Bronchial epithelial cell (primary cell): ENCODE results near the gene HPF1. TPM values are rescaled to one million over a fixed set of nuclear protein-coding genes. Genes with fewer than 3 reads are reported as not detected.
A peak's percentile ranks its signal among the peaks of the same experiment; 100 is the strongest.

Source experiments
- DNase-seq: peaks from one replicate; pipeline ENCODE4 v3.0.0-alpha.2; 2010; ENCODE audit warnings: low read depth
- FAIRE-seq: peaks from 2 replicates; lab custom pipeline; 2011; peaks lifted over from hg19 to GRCh38; lab: Jason Lieb, UNC
- H3K27me3 ChIP-seq: 2 replicates; pipeline ENCODE4 v1.5.1; 2011; ENCODE audit warnings: low read length; ENCODE audit not compliant: control insufficient read depth, insufficient read depth
- H3K36me3 ChIP-seq: 2 replicates; pipeline ENCODE4 v1.5.1; 2011; ENCODE audit warnings: low read length; ENCODE audit not compliant: control insufficient read depth, insufficient read depth
- H3K4me3 ChIP-seq: 2 replicates; pipeline ENCODE4 v1.5.1; 2011; ENCODE audit warnings: mild to moderate bottlenecking, low read depth, low read length, control low read depth
- total RNA-seq: library from RNA; depleted of rRNA; stranded (reverse); fragments of >200 nt; gene quantifications from 2 replicates; pipeline ENCODE4 v1.2.1, GENCODE V29; 2014
- TF ChIP-seq, protein P1 (sequence below): IDR thresholded peaks from 2 replicates; pipeline ENCODE4 v1.5.1; 2011; ENCODE audit warnings: mild to moderate bottlenecking, moderate library complexity, low read length, control low read depth, inconsistent platforms; ENCODE audit not compliant: insufficient read depth, severe bottlenecking

The HPF1 gene
- total RNA-seq, 1 donor from 2014 or later: 14.2 TPM

GRCh38 chr4:169727616-169728015, 30.1 kb downstream of the HPF1 start:
- H3K27me3 ChIP-seq: no peaks in the 10 kb centered on the region
- H3K36me3 ChIP-seq: no peaks in the 10 kb centered on the region
- FAIRE-seq (no peak), DNase-seq (no peak)
- TF ChIP-seq, protein P1, sequence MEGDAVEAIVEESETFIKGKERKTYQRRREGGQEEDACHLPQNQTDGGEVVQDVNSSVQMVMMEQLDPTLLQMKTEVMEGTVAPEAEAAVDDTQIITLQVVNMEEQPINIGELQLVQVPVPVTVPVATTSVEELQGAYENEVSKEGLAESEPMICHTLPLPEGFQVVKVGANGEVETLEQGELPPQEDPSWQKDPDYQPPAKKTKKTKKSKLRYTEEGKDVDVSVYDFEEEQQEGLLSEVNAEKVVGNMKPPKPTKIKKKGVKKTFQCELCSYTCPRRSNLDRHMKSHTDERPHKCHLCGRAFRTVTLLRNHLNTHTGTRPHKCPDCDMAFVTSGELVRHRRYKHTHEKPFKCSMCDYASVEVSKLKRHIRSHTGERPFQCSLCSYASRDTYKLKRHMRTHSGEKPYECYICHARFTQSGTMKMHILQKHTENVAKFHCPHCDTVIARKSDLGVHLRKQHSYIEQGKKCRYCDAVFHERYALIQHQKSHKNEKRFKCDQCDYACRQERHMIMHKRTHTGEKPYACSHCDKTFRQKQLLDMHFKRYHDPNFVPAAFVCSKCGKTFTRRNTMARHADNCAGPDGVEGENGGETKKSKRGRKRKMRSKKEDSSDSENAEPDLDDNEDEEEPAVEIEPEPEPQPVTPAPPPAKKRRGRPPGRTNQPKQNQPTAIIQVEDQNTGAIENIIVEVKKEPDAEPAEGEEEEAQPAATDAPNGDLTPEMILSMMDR: no peak
- H3K4me3 ChIP-seq: no peak overlapping the region

- TF ChIP-seq, protein P1: no peak
- Histone ChIP-seq H3K36me3 (peaks cover 4% of the 10 kb centered on the region), H3K27me3 (no peaks in the 10 kb centered on the region), H3K4me3 (no peak overlapping the region)
- peak; percentile 12 for DNase-seq
- FAIRE-seq: no peak
These were observed 33.5 kb downstream of the HPF1 start for GRCh38 chr4:169724260-169724659.

GRCh38 chr4:169723207-169723965, 34.4 kb downstream of the HPF1 start:
- H3K4me3 ChIP-seq: no peak overlapping the region
- TF ChIP-seq, protein P1: no peak
- peaks cover 4% of the 10 kb centered on the region for H3K36me3 ChIP-seq
- no peaks in the 10 kb centered on the region for H3K27me3 ChIP-seq
- DNase-seq (no peak), FAIRE-seq (no peak)

GRCh38 chr4:169720529-169720928, 37.2 kb downstream of the HPF1 start:
- H3K4me3 ChIP-seq: no peak overlapping the region
- no peak for DNase-seq
- no peak for FAIRE-seq
- peaks cover 5% of the 10 kb centered on the region for H3K36me3 ChIP-seq
- H3K27me3 ChIP-seq: no peaks in the 10 kb centered on the region
- TF ChIP-seq, protein P1: no peak

DNA sequence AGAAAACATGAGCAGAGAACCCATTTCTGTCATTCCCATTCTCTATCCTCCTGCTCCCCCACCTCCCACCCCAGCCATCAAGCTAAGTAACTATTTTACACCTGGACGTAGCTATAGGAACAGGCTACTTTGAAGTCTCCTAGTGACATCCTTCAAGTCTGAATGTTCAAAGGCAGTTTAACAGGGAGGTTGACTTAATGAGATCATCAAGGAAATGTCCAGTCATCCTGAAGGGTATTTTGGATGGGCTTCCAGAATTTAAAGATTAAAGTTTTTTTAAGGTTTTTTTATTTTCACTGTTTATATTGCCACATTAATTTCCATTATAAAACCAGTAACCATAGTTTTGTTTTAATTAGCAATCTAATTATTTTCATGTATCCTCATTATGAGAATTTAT, 41.1 kb downstream of the HPF1 start:
- Histone ChIP-seq H3K27me3 (no peaks in the 10 kb centered on the region), H3K36me3 (peaks cover 10% of the 10 kb centered on the region), H3K4me3 (no peak overlapping the region)
- no peak for FAIRE-seq
- TF ChIP-seq, protein P1: no peak
- DNase-seq: no peak
